ENCODE results near the gene LIX1L.
A peak's percentile ranks its signal among the peaks of the same experiment; 100 is the strongest.
"Not testable (repeated sequence)": the region's sequence is repeated elsewhere in the genome, so short reads cannot be mapped to it uniquely, and the experiment has no call there.

LIX1L gene

DNA sequence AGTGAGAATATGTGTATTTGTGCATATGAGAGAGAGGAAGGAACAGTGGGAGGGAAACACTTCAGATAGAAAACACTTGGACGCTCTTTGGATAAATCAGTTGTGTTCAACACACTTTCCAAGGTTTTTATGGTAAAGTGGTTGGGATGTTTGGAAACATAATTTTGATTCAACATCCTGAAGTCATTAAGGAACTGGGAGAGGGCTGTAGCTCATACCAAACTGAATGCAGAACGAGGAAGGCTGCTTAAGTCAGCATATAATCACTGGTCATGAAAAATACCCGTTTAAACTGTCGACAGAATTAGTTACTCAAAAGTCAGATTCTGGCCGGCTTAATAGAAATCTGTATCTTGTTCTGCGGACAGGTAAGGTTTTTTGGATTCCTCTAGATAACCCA lies 14.9 kb downstream of the LIX1L start:
- TF ChIP-seq, protein P1, sequence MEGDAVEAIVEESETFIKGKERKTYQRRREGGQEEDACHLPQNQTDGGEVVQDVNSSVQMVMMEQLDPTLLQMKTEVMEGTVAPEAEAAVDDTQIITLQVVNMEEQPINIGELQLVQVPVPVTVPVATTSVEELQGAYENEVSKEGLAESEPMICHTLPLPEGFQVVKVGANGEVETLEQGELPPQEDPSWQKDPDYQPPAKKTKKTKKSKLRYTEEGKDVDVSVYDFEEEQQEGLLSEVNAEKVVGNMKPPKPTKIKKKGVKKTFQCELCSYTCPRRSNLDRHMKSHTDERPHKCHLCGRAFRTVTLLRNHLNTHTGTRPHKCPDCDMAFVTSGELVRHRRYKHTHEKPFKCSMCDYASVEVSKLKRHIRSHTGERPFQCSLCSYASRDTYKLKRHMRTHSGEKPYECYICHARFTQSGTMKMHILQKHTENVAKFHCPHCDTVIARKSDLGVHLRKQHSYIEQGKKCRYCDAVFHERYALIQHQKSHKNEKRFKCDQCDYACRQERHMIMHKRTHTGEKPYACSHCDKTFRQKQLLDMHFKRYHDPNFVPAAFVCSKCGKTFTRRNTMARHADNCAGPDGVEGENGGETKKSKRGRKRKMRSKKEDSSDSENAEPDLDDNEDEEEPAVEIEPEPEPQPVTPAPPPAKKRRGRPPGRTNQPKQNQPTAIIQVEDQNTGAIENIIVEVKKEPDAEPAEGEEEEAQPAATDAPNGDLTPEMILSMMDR (conservative IDR thresholded peaks at IDR 0.05): no peak
- no peak overlapping the region for H3K27ac ChIP-seq

DNA sequence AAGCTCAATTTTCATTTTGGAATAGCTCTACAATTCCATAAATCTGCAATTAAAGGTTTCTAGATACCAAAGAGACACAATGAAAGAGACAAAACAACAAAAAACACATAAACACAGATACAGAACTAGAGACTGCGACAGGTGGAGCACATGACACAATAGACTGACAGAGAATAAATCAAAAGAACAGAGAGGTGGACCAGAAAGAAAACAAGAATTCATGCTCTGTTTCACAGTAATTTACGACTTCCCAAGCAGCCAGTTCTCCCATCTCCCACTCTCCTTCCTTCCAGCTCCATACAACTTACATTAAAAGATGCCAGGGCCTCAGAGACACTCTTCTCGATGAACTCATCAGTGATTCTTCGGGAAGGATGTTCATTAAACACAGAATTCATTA lies 15.4 kb downstream of the LIX1L start:
- TF ChIP-seq, protein P1 (conservative IDR thresholded peaks at IDR 0.05): no peak
- H3K27ac ChIP-seq: no peak overlapping the region

- TF ChIP-seq, protein P1 (conservative IDR thresholded peaks at IDR 0.05): no peak
- peak overlapping the region; percentile 53; the same call in 1 of the 2 replicates for H3K27ac ChIP-seq
These were observed 20.4 kb downstream of the LIX1L start for GRCh38 chr1:145937436-145937835.

- TF ChIP-seq, protein P1 (conservative IDR thresholded peaks at IDR 0.05): no peak
- peak overlapping the region; percentile 53 for H3K27ac ChIP-seq
These were observed 21.6 kb downstream of the LIX1L start for GRCh38 chr1:145936247-145936646.

DNA sequence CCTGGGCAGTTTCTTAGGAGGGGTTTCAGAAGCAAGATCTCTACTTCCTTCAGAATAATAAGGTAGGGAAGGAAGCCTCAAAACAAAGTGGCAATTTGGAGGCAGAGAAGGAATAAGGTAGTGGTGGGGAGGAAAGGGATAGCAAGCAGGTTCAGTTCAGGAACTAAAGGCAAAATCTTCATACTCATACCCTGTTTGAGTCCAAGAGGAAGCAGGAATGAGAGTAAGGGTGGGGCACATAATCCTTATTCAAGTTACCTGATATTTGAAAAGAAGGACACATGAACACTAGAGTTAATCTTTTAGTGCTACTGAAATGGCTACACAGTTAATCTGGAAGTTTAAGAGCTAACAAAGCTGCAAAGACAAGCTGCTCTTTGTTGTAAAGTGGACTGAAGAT lies 22.1 kb downstream of the LIX1L start:
- TF ChIP-seq, protein P1 (conservative IDR thresholded peaks at IDR 0.05): no peak
- H3K27ac ChIP-seq: peak overlapping the region; percentile 53

- not testable (repeated sequence) for H3K27ac ChIP-seq
These were observed 25.3 kb downstream of the LIX1L start for GRCh38 chr1:145932522-145933009.

GRCh38 chr1:145927916-145928643 lies 29.7 kb downstream of the LIX1L start:
- TF ChIP-seq, protein P1 (conservative IDR thresholded peaks at IDR 0.05): no peak

More at GRCh38 chr1:145927916-145928643, 29.7 kb downstream of the LIX1L start:
- peak overlapping the region; percentile 95 for H3K27ac ChIP-seq

Data from VCaP (cell line).